Thymus (tissue), 14 donors: ENCODE data around the gene THOC1. TPM values are rescaled to one million over a fixed set of nuclear protein-coding genes. Genes with fewer than 3 reads are reported as not detected.
"Not testable (repeated sequence)": the region's sequence is repeated elsewhere in the genome, so short reads cannot be mapped to it uniquely, and the experiment has no call there.

Source experiments
- DNase-seq, 9 donors: peaks; one replicate each; pipeline ENCODE4 v3.0.0-alpha.2; 2013; ENCODE audit warnings: low spot score in 9 of 9, low read depth in 6 of 9, missing footprints in 1 of 9
- H3K27ac ChIP-seq, 2 donors: one replicate each; pipeline ENCODE4 v1.5.1; 2013; ENCODE audit warnings: control low read depth in 1 of 2, low read depth in 1 of 2, low read length in 1 of 2, mild to moderate bottlenecking in 1 of 2, moderate library complexity in 1 of 2
- H3K27me3 ChIP-seq, 2 donors: one replicate each; pipeline ENCODE4 v1.5.1; 2013; ENCODE audit warnings: low read length in 1 of 2; ENCODE audit not compliant: control insufficient read depth in 2 of 2, insufficient read depth in 1 of 2
- H3K36me3 ChIP-seq, 2 donors: one replicate each; pipeline ENCODE4 v1.5.1; 2013; ENCODE audit warnings: low read length in 1 of 2, mild to moderate bottlenecking in 1 of 2, moderate library complexity in 1 of 2; ENCODE audit not compliant: control insufficient read depth in 2 of 2, insufficient read depth in 2 of 2
- H3K4me1 ChIP-seq, 2 donors: one replicate each; pipeline ENCODE4 v1.5.1; 2013; ENCODE audit warnings: low read length in 2 of 2; ENCODE audit not compliant: control insufficient read depth in 2 of 2, insufficient read depth in 2 of 2
- H3K4me3 ChIP-seq, 2 donors: one replicate each; pipeline ENCODE4 v1.5.1; 2013; ENCODE audit warnings: low read length in 2 of 2, control low read depth in 1 of 2, mild to moderate bottlenecking in 1 of 2
- H3K9me3 ChIP-seq, 2 donors: one replicate each; pipeline ENCODE4 v1.5.1; 2013; ENCODE audit warnings: low read length in 1 of 2, mild to moderate bottlenecking in 1 of 2; ENCODE audit not compliant: control insufficient read depth in 2 of 2, insufficient read depth in 1 of 2
- WGBS: extraction: QIAGEN DNeasy Blood & Tissue Kit; methylation state at CpG from one replicate; pipeline ENCODE4 v1.1.7; 2013; 5-methylcytosine and 5-hydroxymethylcytosine counted together
- long read RNA-seq, 10 donors: transcript quantifications; one replicate each; lab custom pipeline, GENCODE V29; 2026
- polyA plus RNA-seq: library from polyadenylated mRNA; stranded (reverse); fragments of 200-250 nt; gene quantifications from one replicate; pipeline ENCODE4 v1.2.3, GENCODE V29; 2013
- total RNA-seq: library from RNA; stranded (reverse); fragments of 120-200 nt; gene quantifications from one replicate; pipeline ENCODE4 v1.2.4, GENCODE V29; 2013
- donor health status: healthy.

THOC1 gene, protein sequence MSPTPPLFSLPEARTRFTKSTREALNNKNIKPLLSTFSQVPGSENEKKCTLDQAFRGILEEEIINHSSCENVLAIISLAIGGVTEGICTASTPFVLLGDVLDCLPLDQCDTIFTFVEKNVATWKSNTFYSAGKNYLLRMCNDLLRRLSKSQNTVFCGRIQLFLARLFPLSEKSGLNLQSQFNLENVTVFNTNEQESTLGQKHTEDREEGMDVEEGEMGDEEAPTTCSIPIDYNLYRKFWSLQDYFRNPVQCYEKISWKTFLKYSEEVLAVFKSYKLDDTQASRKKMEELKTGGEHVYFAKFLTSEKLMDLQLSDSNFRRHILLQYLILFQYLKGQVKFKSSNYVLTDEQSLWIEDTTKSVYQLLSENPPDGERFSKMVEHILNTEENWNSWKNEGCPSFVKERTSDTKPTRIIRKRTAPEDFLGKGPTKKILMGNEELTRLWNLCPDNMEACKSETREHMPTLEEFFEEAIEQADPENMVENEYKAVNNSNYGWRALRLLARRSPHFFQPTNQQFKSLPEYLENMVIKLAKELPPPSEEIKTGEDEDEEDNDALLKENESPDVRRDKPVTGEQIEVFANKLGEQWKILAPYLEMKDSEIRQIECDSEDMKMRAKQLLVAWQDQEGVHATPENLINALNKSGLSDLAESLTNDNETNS
- total RNA-seq (45.3 TPM), polyA plus RNA-seq (90.5 TPM)
- long read RNA-seq, donor 1, partial matches to known transcripts, result 0 of 2 reads
- long read RNA-seq, donor 1, other reads (novel, unspliced or antisense), result 0 of 2 reads
- long read RNA-seq, donor 2, transcript THOC1-210 (3 exons, 552 nt), result major isoform, 5 of 17 reads
- long read RNA-seq, donor 2, partial matches to known transcripts, result 0 of 17 reads
- long read RNA-seq, donor 2, other reads (novel, unspliced or antisense), result 0 of 17 reads
- long read RNA-seq, donor 3, transcript THOC1-201 (21 exons, 2,087 nt), result major isoform, 6 of 21 reads
- long read RNA-seq, donor 3, partial matches to known transcripts, result 10 of 21 reads
- long read RNA-seq, donor 3, other reads (novel, unspliced or antisense), result 0 of 21 reads
- long read RNA-seq, donor 4, partial matches to known transcripts, result 0 of 4 reads
- long read RNA-seq, donor 4, other reads (novel, unspliced or antisense), result 0 of 4 reads
- long read RNA-seq, donor 5, transcript THOC1-201 (21 exons, 2,087 nt), result major isoform, 9 of 29 reads
- long read RNA-seq, donor 5, partial matches to known transcripts, result 8 of 29 reads
- long read RNA-seq, donor 5, other reads (novel, unspliced or antisense), result 0 of 29 reads
- long read RNA-seq, donor 6, transcript THOC1-201 (21 exons, 2,087 nt), result major isoform, 5 of 16 reads
- long read RNA-seq, donor 6, partial matches to known transcripts, result 0 of 16 reads
- long read RNA-seq, donor 6, other reads (novel, unspliced or antisense), result 0 of 16 reads
- long read RNA-seq, donor 7, partial matches to known transcripts, result 0 of 3 reads
- long read RNA-seq, donor 7, other reads (novel, unspliced or antisense), result 0 of 3 reads
- long read RNA-seq, donor 8, partial matches to known transcripts, result 0 of 5 reads
- long read RNA-seq, donor 8, other reads (novel, unspliced or antisense), result 0 of 5 reads
- long read RNA-seq, donor 9, partial matches to known transcripts, result 0 of 4 reads
- long read RNA-seq, donor 9, other reads (novel, unspliced or antisense), result 0 of 4 reads
- long read RNA-seq, donor 10, partial matches to known transcripts, result 0 of 7 reads
- long read RNA-seq, donor 10, other reads (novel, unspliced or antisense), result 0 of 7 reads

- Histone ChIP-seq H3K4me1 (peaks cover 8 to 10% of the 10 kb centered on the region in 2 donors), H3K9me3 (no peaks in the 10 kb centered on the region), H3K27me3 (no peaks in the 10 kb centered on the region), H3K4me3 (peak within 1 kb of the TSS; percentile 93 to 97), H3K36me3 (peaks cover 3 to 9% of the 10 kb centered on the region in 2 donors), H3K27ac (peak within 1 kb of the TSS; percentile 89 to 94)
- WGBS, result under 1% methylated on average over 69 of the region's 69 CpGs
- DNase-seq, result peak; percentile 76 to 95 (median 84)
These were observed at the start of gene THOC1 for GRCh38 chr18:267688-268552. Gene THOC1, minus strand, starts transcription at chr18:268047. Its CDS starts 28 bp downstream, at chr18:268019.

- Histone ChIP-seq H3K9me3 (no peaks in the 10 kb centered on the region), H3K36me3 (no peaks in the 10 kb centered on the region), H3K27me3 (no peaks in the 10 kb centered on the region), H3K4me3 (no peak overlapping the region), H3K27ac (no peak overlapping the region), H3K4me1 (no peaks in the 10 kb centered on the region)
- 97% methylated on average over 6 of the region's 6 CpGs for WGBS
- DNase-seq, result no peak
These were observed 49.8 kb upstream of the THOC1 start for GRCh38 chr18:317618-318017.

- Histone ChIP-seq H3K27me3 (no peaks in the 10 kb centered on the region), H3K9me3 (no peaks in the 10 kb centered on the region), H3K27ac (no peak overlapping the region), H3K4me1 (no peaks in the 10 kb centered on the region), H3K36me3 (no peaks in the 10 kb centered on the region), H3K4me3 (no peak overlapping the region)
- WGBS, result 94% methylated on average over 8 of the region's 8 CpGs
- no peak for DNase-seq
These were observed 48.5 kb upstream of the THOC1 start for GRCh38 chr18:316393-316792.

DNA sequence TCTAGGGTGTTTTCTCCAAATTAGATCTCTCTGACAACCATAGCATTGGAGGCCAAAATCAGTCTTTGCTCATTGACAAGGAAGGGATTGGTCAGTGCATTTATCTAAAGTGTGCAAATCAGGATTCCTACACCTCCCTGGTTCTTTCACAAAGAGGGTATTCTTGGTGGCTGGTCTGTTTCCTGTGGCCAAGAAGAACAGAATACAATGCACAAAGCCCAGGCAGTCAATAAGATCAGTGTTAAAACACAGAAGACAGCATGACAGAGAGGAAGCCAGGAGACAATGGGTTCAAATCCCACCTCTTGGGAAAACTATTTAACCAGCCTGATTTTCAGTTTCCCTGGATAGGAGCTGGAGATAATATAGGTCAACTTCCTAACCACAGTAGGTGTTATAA is 46.1 kb upstream of the THOC1 start:
- no peaks in the 10 kb centered on the region for H3K36me3 ChIP-seq
- H3K9me3 ChIP-seq, result no peaks in the 10 kb centered on the region
- no peak overlapping the region for H3K4me3 ChIP-seq
- H3K27ac ChIP-seq, result no peak overlapping the region
- DNase-seq, result no peak
- no peaks in the 10 kb centered on the region for H3K27me3 ChIP-seq
- H3K4me1 ChIP-seq, result no peaks in the 10 kb centered on the region

- no peaks in the 10 kb centered on the region for H3K27me3 ChIP-seq
- H3K9me3 ChIP-seq, result no peaks in the 10 kb centered on the region
- 89% methylated on average over 4 of the region's 4 CpGs for WGBS
- no peak overlapping the region for H3K27ac ChIP-seq
- no peaks in the 10 kb centered on the region for H3K36me3 ChIP-seq
- no peaks in the 10 kb centered on the region for H3K4me1 ChIP-seq
- H3K4me3 ChIP-seq, result no peak overlapping the region
- no peak for DNase-seq
These were observed 44.6 kb upstream of the THOC1 start for GRCh38 chr18:312415-312814.

GRCh38 chr18:310042-310441 is 42.2 kb upstream of the THOC1 start:
- Histone ChIP-seq H3K4me3 (no peak overlapping the region), H3K4me1 (no peaks in the 10 kb centered on the region), H3K36me3 (no peaks in the 10 kb centered on the region)

GRCh38 chr18:308086-308485 is 40.2 kb upstream of the THOC1 start:
- H3K9me3 ChIP-seq, H3K36me3 ChIP-seq, H3K27ac ChIP-seq, H3K4me1 ChIP-seq, DNase-seq, H3K4me3 ChIP-seq, H3K27me3 ChIP-seq: not testable (repeated sequence)
- whole genome bisulfite sequencing, result 95% methylated on average over 4 of the region's 4 CpGs

More at GRCh38 chr18:310042-310441, 42.2 kb upstream of the THOC1 start:
- no peak overlapping the region for H3K27ac ChIP-seq
- no peak for DNase-seq
- no peaks in the 10 kb centered on the region for H3K27me3 ChIP-seq
- H3K9me3 ChIP-seq, result no peaks in the 10 kb centered on the region
